Measurements from ENCODE around the gene NEXN. TPM values are rescaled to one million over a fixed set of nuclear protein-coding genes. Genes with fewer than 3 reads are reported as not detected.

The NEXN gene
- total RNA-seq, 2 donors from 2014 or later: 269 to 295 TPM

- Histone ChIP-seq H3K27ac (no peak overlapping the region), H3K27me3 (no peaks in the 10 kb centered on the region), H3K4me3 (no peak overlapping the region), H3K36me3 (peaks cover 89% of the 10 kb centered on the region), H3K4me1 (no peaks in the 10 kb centered on the region), H3K9me3 (no peaks in the 10 kb centered on the region)
- no peak for DNase-seq (ENCODE audit: low spot score)
- TF ChIP-seq CTCF (IDR thresholded peaks at IDR 0.05): no peak
Measured at GRCh38 chr1:77942400-77943140, 54.1 kb downstream of the NEXN start.

GRCh38 chr1:77945345-77945744 lies 56.9 kb downstream of the NEXN start:
- no peaks in the 10 kb centered on the region for H3K27me3 ChIP-seq
- no peak for DNase-seq (ENCODE audit: low spot score)
- H3K27ac ChIP-seq: no peak overlapping the region
- no peaks in the 10 kb centered on the region for H3K9me3 ChIP-seq
- peaks cover 68% of the 10 kb centered on the region for H3K36me3 ChIP-seq
- H3K4me3 ChIP-seq: no peak overlapping the region
- TF ChIP-seq CTCF (IDR thresholded peaks at IDR 0.05): no peak
- no peaks in the 10 kb centered on the region for H3K4me1 ChIP-seq

GRCh38 chr1:77948841-77949424 lies 60.5 kb downstream of the NEXN start:
- no peak overlapping the region for H3K27ac ChIP-seq
- no peak for DNase-seq (ENCODE audit: low spot score)
- no peaks in the 10 kb centered on the region for H3K4me1 ChIP-seq
- H3K9me3 ChIP-seq: no peaks in the 10 kb centered on the region
- peak in 1 of 2 donors; percentile 40 for TF ChIP-seq CTCF (IDR thresholded peaks at IDR 0.05)
- H3K36me3 ChIP-seq: peaks cover 50% of the 10 kb centered on the region
- H3K4me3 ChIP-seq: no peak overlapping the region
- no peaks in the 10 kb centered on the region for H3K27me3 ChIP-seq

GRCh38 chr1:77950873-77951272 lies 62.4 kb downstream of the NEXN start:
- no peak for DNase-seq (ENCODE audit: low spot score)
- no peak for TF ChIP-seq CTCF (IDR thresholded peaks at IDR 0.05)
- H3K9me3 ChIP-seq: no peaks in the 10 kb centered on the region
- H3K36me3 ChIP-seq: peaks cover 50% of the 10 kb centered on the region
- no peaks in the 10 kb centered on the region for H3K4me1 ChIP-seq
- H3K4me3 ChIP-seq: no peak overlapping the region
- H3K27me3 ChIP-seq: no peaks in the 10 kb centered on the region
- H3K27ac ChIP-seq: no peak overlapping the region

- Histone ChIP-seq H3K9me3 (no peaks in the 10 kb centered on the region), H3K4me3 (no peak overlapping the region), H3K27me3 (no peaks in the 10 kb centered on the region), H3K27ac (no peak overlapping the region), H3K36me3 (peaks cover 54% of the 10 kb centered on the region), H3K4me1 (no peaks in the 10 kb centered on the region)
- DNase-seq (ENCODE audit: low spot score): no peak
- no peak for TF ChIP-seq CTCF (IDR thresholded peaks at IDR 0.05)
Measured at GRCh38 chr1:77951328-77951727, 62.9 kb downstream of the NEXN start.
